GM18502 (cell line): Measurements from ENCODE around the gene SFXN4.
"Not testable (repeated sequence)": the region's sequence is repeated elsewhere in the genome, so short reads cannot be mapped to it uniquely, and the experiment has no call there.

Source experiments
- ATAC-seq: cut with Tn5 transposase; IDR thresholded peaks from one replicate; pipeline ENCODE4 v1.9.1; 2021; ENCODE audit warnings: mild to moderate bottlenecking; ENCODE audit not compliant: unreplicated experiment, poor library complexity

Gene SFXN4

DNA sequence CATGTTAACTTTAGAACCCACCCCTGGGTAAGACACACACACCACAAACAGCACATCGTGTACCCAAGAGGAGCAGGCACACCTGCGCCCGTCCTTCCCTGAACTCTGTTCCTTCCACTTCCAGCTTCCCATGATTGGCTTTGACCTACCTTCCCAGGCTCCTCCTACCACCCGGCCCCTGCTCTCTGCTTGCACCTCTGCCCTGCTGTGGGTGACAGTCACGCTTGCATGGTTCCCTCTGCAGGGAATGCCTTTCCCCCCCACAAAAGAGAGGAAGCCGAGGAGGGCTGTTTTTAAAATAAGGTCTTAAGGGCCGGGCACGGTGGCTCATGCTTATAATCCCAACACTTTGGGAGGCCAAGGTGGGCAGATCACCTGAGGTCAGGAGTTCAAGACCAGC, 16.4 kb downstream of the SFXN4 start:
- no peak for ATAC-seq

DNA sequence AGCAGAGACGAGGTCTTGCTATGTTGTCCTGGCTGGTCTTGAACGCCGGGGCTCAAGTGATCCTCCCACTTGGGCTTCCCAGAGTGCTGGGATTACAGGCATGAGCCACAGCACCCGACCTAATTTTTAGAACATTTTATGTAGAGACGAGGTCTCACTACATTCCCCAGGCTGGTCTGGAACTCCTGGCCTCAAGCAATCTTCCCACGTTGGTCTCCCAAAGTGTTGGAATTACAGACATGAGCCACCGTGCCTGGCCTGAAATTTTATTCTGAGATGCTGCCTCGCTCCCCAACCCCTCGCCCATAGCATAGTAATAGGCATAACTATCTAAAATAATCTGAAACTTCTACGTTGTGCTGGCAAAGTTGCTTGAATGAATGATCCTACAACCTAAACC, 21.9 kb downstream of the SFXN4 start:
- no peak for ATAC-seq

DNA sequence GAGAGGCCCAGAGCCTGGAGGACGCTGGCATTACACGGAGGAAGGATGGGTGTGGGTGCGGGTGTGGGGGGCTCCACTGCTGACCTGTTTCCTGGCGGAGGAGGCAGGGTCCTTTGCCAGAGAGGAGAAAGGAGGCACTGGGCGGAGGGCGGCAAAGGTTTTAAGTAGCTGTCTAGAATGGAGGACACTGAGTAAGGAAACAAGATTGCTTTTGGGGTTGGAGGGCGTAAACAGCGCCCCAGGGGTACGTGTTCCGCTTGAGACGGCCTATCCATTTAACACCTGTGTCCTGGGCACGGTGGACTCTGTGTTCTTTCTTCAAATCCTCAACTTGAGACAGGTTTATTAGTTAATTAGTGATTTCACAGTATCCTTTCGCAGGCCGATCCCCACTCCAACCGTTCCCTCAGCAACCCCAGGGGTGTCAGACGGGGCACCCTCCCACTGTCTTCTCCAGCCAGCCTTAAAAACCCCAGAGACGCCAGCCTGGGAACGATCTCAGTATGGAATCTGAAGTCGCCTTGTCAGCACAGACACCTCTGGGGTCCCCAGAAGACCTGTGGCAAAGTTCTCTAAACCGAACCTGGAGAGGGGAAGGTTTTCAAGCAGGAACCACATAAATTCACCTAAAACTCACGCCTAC, 24.8 kb downstream of the SFXN4 start:
- no peak for ATAC-seq

DNA sequence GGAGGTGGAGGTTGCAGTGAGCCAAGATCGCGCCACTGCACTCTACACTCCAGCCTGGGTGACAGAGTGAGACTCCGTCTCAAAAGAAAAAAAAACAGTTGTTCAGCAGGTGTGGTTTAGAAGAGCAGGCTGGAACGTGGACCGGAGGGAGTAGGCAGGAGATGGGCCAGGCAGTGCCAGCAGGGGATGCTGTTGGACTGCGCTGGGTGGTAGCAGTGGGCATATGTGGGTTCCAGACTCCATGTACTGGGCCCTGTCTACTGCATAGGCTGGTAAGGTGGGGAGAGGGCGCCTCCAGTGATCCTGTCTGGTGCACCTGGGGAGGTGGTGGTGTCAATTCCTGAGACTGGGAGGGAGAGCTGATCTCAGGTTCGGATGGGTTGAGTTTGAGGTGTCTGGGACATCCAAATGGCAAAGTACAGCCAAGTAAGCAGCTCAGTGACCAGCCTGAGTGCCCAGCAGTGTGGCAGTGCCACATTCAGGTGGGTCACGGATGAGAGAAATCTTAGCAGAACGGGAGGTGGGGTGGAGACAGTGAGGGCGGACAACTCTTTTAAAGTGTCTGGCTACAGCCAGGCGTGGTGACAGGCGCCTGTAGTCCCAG, 25.9 kb downstream of the SFXN4 start:
- ATAC-seq: no peak

DNA sequence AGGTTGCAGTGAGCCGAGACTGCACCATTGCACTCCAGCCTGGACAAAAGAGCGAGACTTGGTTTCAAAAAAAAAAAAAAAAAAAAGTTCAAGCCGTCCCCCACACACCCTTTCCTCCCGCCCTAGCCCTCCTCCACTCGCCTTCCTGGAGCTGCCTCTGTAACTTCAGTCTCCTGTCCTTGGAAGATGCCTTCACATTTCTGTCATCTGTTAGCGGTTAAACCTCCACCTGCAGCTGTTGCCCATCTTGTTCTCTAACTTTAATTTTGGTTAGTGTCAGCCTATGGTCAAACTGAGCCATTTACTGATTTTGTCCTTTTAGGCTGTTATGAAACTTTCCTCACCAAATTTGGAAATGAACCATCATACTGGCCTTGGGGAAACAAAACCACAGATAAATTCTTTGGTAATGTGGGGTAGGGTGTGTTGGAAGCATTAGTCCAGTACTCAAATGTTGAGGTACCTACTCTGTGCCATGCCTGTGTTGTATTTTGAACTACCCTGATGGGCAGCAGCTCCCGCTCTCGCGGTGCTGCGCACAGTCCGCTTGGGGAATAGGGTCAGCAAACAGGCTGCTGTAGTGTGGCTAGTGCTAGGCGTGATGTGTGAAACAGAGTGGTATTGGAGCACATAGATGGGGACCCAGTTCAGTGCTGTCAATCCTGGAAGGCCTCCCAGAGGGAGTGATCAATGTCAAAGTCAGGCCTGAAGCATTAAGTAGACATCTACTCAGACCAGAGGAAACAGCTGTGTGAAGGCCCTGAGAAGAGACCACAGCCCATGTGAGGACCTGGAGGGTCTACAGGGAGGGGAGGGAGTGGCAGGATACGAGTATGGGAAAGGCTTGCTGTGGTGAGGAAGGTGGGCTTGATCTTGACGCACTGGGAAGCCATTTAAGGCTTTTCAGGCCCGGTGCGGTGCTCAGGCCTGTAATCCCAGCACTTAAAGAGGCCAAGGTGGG, 26.9 kb downstream of the SFXN4 start:
- no peak for ATAC-seq

DNA sequence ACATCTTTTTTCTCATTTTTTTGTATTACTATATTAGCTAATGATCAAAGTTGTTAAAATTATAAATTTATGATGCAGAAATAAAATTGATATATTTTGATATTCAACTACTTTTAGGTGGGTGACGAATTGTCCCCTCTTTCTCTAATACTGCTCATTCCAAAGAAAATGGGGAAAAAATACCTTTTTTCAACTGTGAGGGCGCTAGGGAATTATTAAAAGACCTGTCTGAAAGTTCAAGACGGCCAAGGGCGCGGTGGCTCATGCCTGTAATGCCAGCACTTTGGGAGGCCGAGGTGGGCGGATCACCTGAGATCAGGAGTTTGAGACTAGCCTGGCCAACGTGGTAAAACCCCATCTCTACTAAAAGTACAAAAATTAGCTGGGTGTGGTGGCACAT, 27.6 kb downstream of the SFXN4 start:
- not testable (repeated sequence) for ATAC-seq

DNA sequence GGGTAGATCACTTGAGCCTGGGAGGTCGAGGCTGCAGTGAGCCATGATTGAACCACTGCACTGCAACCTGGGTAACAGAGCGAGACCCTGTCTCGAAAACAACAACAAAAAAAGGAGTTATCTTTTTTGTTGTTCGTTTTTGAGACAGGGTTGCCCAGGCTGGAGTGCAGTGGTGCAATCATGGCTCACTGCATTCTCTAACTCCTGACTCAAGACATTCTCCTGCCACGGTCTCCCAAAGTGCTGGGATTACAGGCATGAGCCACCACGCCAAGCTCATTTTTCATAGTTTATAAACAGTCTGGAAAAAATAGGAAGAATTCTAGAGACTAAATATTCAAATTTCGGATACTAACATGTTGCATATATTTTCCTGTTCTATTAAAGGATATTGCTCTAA, 29.4 kb downstream of the SFXN4 start:
- no peak for ATAC-seq

DNA sequence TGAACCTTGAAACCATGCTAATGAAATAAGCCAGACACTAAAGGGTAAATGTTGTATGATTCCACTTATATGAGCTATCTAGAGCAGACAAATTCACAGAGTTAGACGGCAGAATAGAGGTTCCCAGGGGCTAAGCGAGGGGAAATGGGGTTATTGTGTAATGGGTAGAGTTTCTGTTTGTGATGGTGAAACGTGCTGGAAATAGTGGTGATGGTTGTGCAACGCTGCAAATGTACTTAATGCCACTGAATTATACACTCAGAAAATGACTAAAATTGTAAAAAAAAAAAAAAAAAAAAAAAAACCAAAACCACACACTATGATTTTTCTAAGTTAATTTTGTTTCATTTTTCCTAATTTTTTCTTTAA, 30.0 kb downstream of the SFXN4 start:
- no peak for ATAC-seq

DNA sequence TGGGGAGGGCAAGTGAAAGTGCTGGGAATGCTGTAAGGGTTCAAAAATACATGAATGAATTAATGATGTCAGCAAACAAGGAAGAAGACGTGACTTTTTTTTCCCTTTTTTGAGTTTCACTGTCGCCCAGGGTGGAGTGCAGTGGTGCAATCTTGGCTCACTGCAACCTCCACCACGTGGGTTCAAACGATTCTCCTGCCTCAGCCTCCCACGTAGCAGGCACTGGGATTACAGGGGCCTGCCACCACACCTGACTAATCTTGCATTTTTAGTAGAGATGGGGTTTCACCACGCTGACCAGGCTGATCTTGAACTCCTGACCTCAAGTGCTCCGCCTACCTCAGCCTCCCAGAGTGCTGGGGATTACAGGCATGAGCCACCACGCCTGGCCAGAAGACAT, 31.6 kb downstream of the SFXN4 start:
- ATAC-seq: no peak

DNA sequence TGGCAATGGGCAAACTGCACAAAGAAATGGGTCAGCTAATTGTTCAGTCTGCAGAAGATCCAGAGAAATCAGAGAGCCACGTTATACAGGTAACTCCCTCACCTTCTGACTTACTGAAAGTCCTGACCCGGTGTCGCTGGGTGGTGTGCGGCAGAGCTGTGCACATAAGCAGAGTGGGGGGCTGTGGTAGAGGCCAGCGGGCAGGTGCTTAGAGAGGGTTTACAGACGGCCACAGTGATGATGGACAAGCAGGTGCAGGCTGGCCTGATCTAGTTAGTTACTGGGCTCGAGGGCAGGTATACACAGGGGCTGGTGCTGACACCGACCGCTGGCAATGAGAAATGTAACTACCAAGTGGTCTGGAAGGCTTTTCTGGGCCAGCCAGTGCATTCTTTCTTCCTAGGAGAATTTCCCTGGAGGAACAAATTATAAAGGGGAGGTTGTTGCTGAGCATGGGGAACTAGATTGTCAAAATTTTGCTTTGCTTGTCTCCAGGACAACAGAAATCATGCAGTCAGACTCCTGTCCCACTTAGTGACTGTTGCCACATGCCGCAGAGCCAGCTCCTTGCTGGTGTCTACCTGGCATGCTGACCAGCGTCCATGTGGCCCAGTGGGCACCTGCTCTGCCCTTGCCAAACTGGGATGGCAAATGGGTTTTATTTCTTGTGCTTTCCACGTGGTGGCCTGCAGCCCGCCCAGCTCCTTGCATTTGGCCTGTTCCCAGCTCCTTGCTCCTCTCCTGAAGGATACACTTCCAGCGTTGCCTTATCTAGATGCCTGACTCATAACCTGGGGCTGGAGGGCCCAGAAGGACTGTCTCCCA, 32.8 kb downstream of the SFXN4 start:
- no peak for ATAC-seq

DNA sequence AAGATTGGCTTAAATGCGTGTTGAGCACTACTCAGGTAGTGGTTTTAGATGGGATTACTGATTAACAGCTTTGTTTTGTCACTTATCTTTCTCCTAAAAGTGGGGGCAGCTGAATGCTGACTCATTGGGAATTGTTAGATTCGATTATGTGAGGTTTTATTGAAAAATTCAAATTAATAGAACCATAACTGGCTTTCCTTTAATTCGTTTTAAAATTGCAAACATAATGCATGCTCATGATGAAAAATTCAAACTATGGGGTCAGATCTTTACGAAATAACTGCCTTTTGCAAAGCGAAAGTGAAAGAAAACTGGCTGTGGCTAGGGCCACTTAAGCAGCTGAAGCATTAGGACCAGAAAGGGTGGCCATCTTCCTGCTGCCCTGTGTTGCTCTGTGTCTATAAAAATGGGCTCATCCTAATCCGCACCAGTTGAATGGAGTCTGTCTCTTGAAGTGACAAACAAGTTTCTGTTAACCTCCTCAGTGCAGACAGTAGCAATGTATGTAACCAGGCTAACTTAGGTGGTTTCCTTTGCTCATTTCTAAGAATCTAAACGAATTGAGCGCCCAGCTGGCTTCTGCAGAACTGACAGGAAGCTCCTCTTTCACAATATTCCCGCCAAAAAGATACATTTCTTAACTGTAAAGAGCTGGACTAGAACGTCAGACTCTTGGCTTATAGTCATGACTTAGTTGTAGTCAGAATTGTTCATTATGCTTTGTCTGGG, 33.8 kb downstream of the SFXN4 start:
- peak; percentile 63 for ATAC-seq

DNA sequence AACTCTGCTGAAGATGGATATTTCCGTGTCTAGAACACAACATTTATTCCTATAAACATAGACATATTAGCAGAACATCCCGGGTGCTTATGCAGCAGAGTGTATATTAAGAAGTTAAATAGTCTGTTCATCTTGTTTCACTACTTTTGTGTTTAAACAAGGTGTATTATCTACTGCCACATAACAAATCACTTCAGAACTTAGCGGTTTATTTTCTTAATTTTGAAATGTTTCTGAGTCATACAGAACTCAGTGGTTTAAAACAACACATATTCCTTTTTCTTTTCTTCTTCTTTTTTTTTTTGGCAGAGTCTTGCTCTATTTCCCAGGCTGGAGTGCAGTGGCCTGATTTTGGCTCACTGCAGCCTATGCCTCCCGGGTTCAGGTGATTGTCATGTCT, 35.8 kb downstream of the SFXN4 start:
- ATAC-seq: no peak

DNA sequence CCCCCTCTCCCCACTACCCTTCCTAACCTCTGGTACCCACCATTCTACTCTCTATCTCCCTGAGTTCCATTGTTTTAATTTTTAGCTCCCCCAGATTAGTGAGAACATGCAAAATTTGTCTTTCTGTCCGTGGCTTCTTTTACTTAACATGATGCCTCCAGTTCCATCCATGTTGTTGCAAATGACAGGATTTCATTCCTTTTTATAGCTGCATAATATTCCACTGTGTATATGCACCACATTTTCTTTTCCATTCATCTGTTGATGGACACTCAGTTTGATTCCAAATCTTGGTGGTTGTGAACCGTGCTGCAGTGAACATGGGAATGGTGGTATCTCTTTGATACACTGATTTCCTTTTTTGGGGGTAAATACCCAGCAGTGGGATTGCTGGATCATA, 39.6 kb downstream of the SFXN4 start:
- ATAC-seq: no peak

DNA sequence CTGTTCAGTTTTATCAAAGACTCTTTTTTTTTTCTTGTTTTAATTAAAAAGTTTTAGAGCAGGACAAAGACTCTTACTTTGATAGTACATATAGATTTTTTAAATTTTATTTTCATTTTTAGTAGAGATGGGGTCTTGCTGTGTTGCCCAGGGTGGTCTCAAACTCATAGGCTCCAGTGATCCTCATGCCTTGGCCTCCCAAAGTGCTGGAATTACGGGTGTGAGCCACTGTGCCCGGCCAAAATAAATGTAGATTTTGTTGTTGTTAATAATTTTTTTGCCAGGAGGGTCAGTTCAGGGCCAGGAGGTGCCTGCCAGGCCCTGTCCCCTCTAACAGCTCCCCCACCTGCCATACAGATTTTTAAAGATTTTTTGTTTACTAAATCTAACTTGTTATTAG, 44.6 kb downstream of the SFXN4 start:
- no peak for ATAC-seq

DNA sequence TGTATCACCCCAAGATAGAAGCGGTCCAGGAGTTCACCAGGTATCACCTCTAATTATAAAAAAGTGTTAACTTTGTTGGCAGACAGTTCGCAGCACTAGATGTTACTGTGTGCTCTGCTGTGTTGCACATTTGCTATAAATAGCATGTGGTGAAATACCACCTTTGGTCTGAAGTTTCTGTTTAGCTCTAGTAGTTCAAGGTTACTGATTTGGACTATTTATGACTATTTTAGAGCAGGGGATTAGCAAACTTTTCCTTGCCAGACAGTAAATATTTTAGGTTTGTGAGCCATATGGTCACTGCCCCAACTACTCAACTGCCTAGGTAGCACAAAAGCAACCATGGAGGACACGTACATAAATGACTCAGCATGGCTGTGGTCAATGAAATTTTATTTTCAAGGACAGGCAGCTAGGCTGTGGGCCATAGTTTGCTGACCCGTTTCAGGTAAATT, 45.1 kb downstream of the SFXN4 start:
- peak; percentile 87 for ATAC-seq

DNA sequence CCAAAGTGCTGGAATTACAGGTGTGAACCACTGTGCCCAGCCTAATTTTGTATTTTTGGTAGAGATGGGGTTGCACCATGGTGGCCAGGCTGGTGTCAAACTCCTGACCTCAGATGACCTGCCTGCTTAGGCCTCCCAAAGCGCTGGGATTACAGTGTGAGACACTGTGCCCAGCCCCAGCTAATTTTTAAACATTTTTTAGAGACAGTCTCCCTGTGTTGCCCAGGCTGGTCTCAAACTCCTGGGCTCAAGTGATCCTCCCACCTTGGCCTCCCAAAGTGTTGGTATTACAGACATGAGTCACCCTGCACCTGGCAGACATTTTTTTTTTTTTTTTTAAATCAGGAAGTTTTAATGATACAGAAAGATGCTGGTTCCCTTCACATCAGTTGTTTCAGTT, 46.1 kb downstream of the SFXN4 start:
- ATAC-seq: no peak

DNA sequence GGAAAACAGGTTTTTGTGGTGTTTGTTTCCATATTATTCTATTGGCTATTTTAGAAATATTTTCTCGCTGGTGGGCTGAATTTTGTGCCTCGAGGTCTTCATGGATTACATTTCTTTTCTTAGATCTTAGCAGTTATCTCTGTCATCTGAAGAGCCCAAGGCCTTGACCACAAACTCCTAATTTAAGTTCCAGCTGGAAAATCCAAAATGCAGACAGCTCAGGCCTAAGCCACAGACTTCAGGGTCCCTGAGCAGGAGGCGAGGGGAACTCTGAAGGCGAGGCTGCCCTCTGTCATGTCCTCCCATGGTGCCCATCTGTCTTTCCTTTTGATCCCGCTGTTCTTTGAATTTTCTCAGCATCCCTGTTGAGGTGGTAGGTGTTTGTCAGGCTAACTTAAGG, 47.3 kb downstream of the SFXN4 start:
- ATAC-seq: no peak

DNA sequence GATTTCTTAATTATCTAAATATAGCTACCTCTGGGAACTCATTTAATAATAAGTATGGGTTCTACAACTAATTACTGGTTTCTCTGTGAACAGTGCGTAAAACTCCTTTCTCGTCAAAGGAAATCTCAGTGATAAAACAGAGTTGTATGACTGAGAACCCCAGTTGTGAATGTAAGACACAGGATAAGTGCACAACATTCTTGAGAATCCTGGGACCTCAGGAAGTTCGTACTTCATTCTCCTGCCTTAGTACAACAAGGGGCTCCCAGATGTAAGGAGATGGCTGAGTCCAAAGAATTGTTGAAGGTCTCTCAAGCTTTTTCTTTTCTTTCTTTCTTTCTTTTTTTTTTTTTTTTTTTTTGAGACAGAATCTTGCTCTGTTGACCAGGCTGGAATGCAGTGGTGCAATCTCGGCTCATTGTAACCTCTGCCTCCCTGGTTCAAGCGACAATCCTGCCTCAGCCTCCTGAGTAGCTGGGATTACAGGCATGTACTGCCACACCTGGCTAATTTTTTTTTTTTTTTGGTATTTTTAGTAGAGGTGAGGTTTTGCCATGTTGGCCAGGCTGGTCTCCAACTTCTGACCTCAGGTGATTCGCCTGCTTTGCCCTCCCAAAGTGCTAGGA, 49.1 kb downstream of the SFXN4 start:
- ATAC-seq: no peak

DNA sequence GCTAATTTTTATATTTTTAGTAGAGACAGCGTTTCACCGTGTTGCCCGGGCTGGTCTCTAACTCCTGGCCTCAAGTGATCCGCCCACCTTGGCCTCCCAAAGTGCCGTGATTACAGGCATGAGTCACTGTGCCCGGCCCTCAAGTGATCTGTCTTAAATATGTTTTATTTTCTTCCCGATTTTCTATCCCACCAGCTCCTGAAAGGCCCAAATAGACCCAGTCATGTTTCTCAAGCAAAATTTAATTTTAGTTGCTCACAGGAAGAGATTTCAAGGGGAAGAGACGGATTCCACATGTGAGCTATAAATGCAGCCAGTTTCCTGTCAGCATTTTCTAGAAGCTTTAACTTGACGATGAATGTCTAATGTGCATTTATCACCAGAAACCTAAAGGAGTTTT, 49.6 kb downstream of the SFXN4 start:
- ATAC-seq: no peak
